ENCODE results near the gene NBR1. TPM values are rescaled to one million over a fixed set of nuclear protein-coding genes. Genes with fewer than 3 reads are reported as not detected.
"Not testable (repeated sequence)": the region's sequence is repeated elsewhere in the genome, so short reads cannot be mapped to it uniquely, and the experiment has no call there.

NBR1 gene
- total RNA-seq, 4 donors from 2014 or later = 135 to 162 (median 145) TPM

DNA sequence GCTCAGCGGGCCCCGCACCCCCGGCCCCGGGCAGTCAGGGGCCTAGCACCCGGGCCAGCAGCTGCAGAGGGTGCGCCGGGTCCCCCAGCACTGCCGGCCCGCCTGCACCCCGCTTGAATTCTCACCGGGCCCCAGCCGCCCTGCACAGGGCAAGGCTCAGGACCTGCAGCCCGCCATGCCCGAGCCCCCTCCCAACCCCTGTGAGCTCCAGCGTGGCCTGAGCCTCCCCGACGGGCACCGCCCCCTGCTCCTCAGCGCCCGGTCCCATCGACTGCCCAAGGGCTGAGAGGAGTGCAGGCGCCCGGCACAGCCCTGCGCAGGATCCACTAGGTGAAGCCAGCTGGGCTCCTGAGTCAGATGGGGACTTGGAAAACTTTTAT lies 44.1 kb upstream of the NBR1 start:
- TF ChIP-seq POLR2A (IDR thresholded peaks at IDR 0.05) = no peak
- TF ChIP-seq, protein P1, sequence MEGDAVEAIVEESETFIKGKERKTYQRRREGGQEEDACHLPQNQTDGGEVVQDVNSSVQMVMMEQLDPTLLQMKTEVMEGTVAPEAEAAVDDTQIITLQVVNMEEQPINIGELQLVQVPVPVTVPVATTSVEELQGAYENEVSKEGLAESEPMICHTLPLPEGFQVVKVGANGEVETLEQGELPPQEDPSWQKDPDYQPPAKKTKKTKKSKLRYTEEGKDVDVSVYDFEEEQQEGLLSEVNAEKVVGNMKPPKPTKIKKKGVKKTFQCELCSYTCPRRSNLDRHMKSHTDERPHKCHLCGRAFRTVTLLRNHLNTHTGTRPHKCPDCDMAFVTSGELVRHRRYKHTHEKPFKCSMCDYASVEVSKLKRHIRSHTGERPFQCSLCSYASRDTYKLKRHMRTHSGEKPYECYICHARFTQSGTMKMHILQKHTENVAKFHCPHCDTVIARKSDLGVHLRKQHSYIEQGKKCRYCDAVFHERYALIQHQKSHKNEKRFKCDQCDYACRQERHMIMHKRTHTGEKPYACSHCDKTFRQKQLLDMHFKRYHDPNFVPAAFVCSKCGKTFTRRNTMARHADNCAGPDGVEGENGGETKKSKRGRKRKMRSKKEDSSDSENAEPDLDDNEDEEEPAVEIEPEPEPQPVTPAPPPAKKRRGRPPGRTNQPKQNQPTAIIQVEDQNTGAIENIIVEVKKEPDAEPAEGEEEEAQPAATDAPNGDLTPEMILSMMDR (IDR thresholded peaks at IDR 0.05 in 4 of 5, conservative IDR thresholded peaks at IDR 0.05 in 1 of 5) = no peak
- Histone ChIP-seq H3K36me3 (no peaks in the 10 kb centered on the region), H3K27me3 (no peaks in the 10 kb centered on the region), H3K27ac (no peak overlapping the region), H3K9me3 (no peaks in the 10 kb centered on the region), H3K4me1 (peaks cover 4 to 12% of the 10 kb centered on the region in 2 donors), H3K4me3 (no peak overlapping the region)
- ATAC-seq (no peak), DNase-seq (no peak)
- in situ Hi-C loops (cut with MboI; ENCODE audit: low sequenced_read_pairs in 4 of 4) = loop anchor here in 1 of 4 donors (10.0 kb wide), 2 partner anchors 58 to 92 kb away; no protein-coding TSS in a partner anchor
- intact Hi-C loops (cut with DNase I; ENCODE audit: low total_unique reads) = no loop called here

DNA sequence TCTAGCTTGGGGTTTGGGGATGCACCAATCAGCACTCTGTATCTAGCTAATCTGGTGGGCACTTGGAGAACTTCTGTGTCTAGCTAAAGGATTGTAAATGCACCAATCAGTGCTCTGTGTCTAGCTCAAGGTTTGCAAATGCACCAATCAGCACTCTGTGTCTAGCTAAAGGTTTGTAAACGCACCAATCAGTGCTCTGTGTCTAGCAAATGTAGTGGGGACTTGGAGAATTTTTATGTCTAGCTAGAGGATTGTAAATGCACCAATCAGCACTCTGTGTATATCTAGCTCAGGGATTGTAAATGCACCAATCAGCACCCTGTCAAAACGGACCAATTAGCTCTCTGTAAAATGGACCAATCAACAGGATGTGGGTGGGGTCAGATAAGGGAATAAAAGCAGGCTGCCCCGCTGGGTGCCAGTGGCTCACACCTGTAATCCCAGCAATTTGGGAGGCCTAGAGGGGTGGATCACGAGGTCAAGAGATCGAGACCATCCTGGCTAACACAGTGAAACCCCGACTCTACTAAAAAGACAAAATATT lies 43.6 kb upstream of the NBR1 start:
- ATAC-seq, H3K36me3 ChIP-seq: not testable (repeated sequence)

DNA sequence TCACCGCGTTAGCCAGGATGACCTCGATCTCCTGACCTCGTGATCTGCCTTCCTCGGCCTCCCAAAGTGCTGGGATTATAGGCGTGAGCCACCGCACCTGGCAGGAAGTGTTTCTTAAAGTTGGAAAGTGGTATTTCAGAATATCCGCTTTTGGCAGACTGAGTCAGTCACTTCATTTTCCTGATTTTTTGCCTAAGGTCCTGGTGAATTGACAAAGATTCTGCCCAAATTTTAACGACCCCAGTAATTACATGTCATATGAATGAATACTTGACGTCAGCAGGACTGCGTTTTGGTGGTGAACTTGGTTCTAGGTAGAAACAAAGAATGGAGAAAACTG lies 41.4 kb upstream of the NBR1 start:
- TF ChIP-seq, protein P1 (IDR thresholded peaks at IDR 0.05 in 4 of 5, conservative IDR thresholded peaks at IDR 0.05 in 1 of 5) = no peak
- no peak for TF ChIP-seq POLR2A (IDR thresholded peaks at IDR 0.05)
- intact Hi-C loops (cut with DNase I; ENCODE audit: low total_unique reads) = no loop called here
- DNase-seq = no peak
- Histone ChIP-seq H3K4me3 (peak overlapping the region in 2 of 4 donors; percentile 7 to 20), H3K27me3 (no peaks in the 10 kb centered on the region), H3K9me3 (no peaks in the 10 kb centered on the region), H3K4me1 (peaks cover 1 to 5% of the 10 kb centered on the region in 2 donors), H3K27ac (peak overlapping the region; percentile 16 to 67 (median 34)), H3K36me3 (peaks cover 0 to 18% of the 10 kb centered on the region in 2 donors)
- ATAC-seq = no peak
- in situ Hi-C loops (cut with MboI; ENCODE audit: low sequenced_read_pairs in 4 of 4) = loop anchor here in 1 of 4 donors (10.0 kb wide), 2 partner anchors 55 to 95 kb away; no protein-coding TSS in a partner anchor

More for the DNA sequence above, 43.6 kb upstream of the NBR1 start:
- H3K9me3 ChIP-seq; H3K27me3 ChIP-seq; H3K4me3 ChIP-seq; DNase-seq; H3K27ac ChIP-seq; intact Hi-C loops (cut with DNase I; ENCODE audit: low total_unique reads): not testable (repeated sequence)
- peaks cover 4 to 12% of the 10 kb centered on the region in 2 donors for H3K4me1 ChIP-seq
- in situ Hi-C loops (cut with MboI; ENCODE audit: low sequenced_read_pairs in 4 of 4) = loop anchor here in 1 of 4 donors (10.0 kb wide), 2 partner anchors 57 to 93 kb away; no protein-coding TSS in a partner anchor

DNA sequence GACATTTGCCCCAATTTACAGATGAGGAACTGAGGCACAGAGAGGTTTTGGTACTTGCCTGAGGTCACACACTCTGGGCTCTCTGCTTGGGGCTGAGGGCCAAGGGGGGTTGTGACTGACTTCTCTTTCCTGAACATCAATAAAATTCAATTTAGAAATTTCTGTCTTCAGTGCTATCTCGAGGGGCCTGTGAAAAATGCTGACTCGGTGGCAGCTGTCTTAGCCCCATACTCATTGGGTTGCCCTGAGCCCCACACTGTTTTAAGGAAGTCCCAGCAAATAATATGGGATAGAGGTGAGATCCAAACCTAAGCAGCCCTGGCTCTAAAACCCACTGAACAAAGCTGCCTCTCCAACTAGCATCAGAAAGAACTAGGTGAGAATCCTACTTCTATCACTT lies 38.9 kb upstream of the NBR1 start:
- Histone ChIP-seq H3K9me3 (no peaks in the 10 kb centered on the region), H3K36me3 (peaks cover 0 to 18% of the 10 kb centered on the region in 2 donors), H3K27me3 (no peaks in the 10 kb centered on the region), H3K4me1 (no peaks in the 10 kb centered on the region), H3K4me3 (no peak overlapping the region), H3K27ac (no peak overlapping the region)
- ATAC-seq (no peak), DNase-seq (no peak)
- intact Hi-C loops (cut with DNase I; ENCODE audit: low total_unique reads) = no loop called here
- in situ Hi-C loops (cut with MboI; ENCODE audit: low sequenced_read_pairs in 4 of 4) = no loop called here
- TF ChIP-seq POLR2A (IDR thresholded peaks at IDR 0.05) = no peak
- TF ChIP-seq, protein P1 (IDR thresholded peaks at IDR 0.05 in 4 of 5, conservative IDR thresholded peaks at IDR 0.05 in 1 of 5) = no peak

DNA sequence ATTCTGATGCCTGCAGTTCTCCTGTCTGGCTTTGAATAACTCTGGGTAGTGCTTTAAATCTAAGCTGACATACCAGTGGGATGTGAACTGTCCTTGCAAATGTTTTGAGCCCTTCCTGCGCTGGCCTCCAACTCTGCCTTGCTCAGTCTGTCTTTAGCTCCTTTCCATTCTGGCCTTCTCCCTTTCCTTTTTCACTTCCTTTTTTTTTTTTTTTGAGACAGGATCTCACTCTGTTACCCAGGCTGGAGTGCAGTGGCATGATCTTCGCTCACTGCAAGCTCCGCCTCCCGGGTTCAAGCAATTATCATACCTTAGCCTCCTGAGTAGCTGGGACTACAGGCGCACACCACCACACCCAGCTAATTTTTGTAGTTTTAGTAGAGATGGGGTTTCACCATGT lies 37.6 kb upstream of the NBR1 start:
- H3K27ac ChIP-seq; intact Hi-C loops (cut with DNase I; ENCODE audit: low total_unique reads); H3K27me3 ChIP-seq; DNase-seq; in situ Hi-C loops (cut with MboI; ENCODE audit: low sequenced_read_pairs in 4 of 4); H3K9me3 ChIP-seq; H3K4me3 ChIP-seq; H3K4me1 ChIP-seq; ATAC-seq: not testable (repeated sequence)
- H3K36me3 ChIP-seq = peaks cover 0 to 18% of the 10 kb centered on the region in 2 donors
